NAMALWA (cell line): ENCODE measurements around the gene BFSP2.

Experiments
- DNase-seq: peaks from one replicate; pipeline ENCODE4 v3.0.0-alpha.2; 2015; ENCODE audit warnings: low spot score

The BFSP2 gene

GRCh38 chr3:133383741-133384140 is 16.1 kb upstream of the BFSP2 start:
- DNase-seq, result no peak

- peak; percentile 79 for DNase-seq
Observed at GRCh38 chr3:133384331-133385027, 15.4 kb upstream of the BFSP2 start.

GRCh38 chr3:133386876-133387275 is 13.0 kb upstream of the BFSP2 start:
- DNase-seq, result peak; percentile 24

- no peak for DNase-seq
Observed at GRCh38 chr3:133387341-133387740, 12.5 kb upstream of the BFSP2 start.

GRCh38 chr3:133388696-133389395 is 11.0 kb upstream of the BFSP2 start:
- no peak for DNase-seq

GRCh38 chr3:133390715-133391114 is 9.1 kb upstream of the BFSP2 start:
- no peak for DNase-seq

GRCh38 chr3:133393204-133393603 is 6.7 kb upstream of the BFSP2 start:
- DNase-seq, result no peak

GRCh38 chr3:133393691-133394474 is 6.0 kb upstream of the BFSP2 start:
- DNase-seq, result no peak

GRCh38 chr3:133394561-133395311 is 5.1 kb upstream of the BFSP2 start:
- DNase-seq, result no peak

- DNase-seq, result no peak
Observed at GRCh38 chr3:133396906-133397305, 3.0 kb upstream of the BFSP2 start.

GRCh38 chr3:133401374-133402135 is 1.7 kb downstream of the BFSP2 start:
- no peak for DNase-seq

- no peak for DNase-seq
Observed at GRCh38 chr3:133404920-133405319, 5.1 kb downstream of the BFSP2 start.

GRCh38 chr3:133408366-133408765 is 8.5 kb downstream of the BFSP2 start:
- no peak for DNase-seq

- no peak for DNase-seq
Observed at GRCh38 chr3:133408961-133409360, 9.1 kb downstream of the BFSP2 start.

GRCh38 chr3:133410191-133410892 is 10.5 kb downstream of the BFSP2 start:
- DNase-seq, result no peak

- DNase-seq, result no peak
Observed at GRCh38 chr3:133412183-133413132, 12.6 kb downstream of the BFSP2 start.

GRCh38 chr3:133413161-133414020 is 13.5 kb downstream of the BFSP2 start:
- peak; percentile 74 for DNase-seq

- DNase-seq, result no peak
Observed at GRCh38 chr3:133414021-133414392, 14.2 kb downstream of the BFSP2 start.

- DNase-seq, result no peak
Observed at GRCh38 chr3:133418361-133418760, 18.5 kb downstream of the BFSP2 start.
